NCI-H2171 (cell line): ENCODE data around the gene KCNK13.
"Not testable (repeated sequence)": the region's sequence is repeated elsewhere in the genome, so short reads cannot be mapped to it uniquely, and the experiment has no call there.

Experiments
- DNase-seq: peaks from one replicate; lab custom pipeline; 2025; lab: John Stamatoyannopoulos, UW

Gene KCNK13

DNA sequence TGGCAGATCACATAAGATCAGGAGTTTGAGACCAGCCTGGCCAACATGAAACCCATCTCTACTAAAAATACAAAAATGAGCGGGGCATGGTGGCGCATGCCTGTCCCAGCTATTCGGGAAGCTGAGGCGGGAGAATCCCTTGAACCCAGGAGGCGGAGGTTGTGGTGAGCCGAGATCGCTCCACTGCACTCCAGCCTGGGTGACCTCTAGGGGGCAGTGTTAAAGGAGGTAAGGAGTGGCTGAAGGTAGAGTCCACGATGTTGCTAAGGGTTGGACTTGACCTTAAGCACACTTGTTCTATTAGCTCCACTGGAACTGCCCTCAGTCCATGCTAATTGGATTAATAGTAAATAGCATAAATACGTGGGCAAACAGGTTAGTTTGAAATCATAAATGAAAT lies 132.1 kb downstream of the KCNK13 start:
- DNase-seq: no peak

GRCh38 chr14:90194706-90195105 lies 132.9 kb downstream of the KCNK13 start:
- DNase-seq: no peak

- no peak for DNase-seq
Measured at GRCh38 chr14:90198541-90199060, 136.8 kb downstream of the KCNK13 start.

GRCh38 chr14:90200546-90200945 lies 138.8 kb downstream of the KCNK13 start:
- not testable (repeated sequence) for DNase-seq

- DNase-seq: no peak
Measured at GRCh38 chr14:90201344-90201743, 139.6 kb downstream of the KCNK13 start.

DNA sequence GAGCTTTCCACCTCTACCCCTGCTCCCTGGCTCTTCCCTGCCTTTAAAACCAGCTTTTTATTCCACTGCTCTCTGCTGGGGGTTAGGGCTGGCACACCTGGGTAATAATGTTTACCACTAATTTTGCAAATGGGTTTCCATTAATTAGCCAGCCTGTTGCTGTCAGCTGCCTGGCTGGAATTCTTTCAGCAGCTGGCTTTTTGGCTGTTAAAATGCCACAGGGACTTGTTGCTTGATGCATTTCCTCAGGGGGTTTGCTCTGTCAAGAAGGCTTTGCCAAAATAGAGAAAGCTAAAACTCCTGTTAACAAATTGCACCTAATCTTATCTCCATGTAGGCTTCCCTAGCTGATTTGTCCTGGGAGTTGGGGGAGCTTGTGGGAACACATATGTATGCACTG lies 142.7 kb downstream of the KCNK13 start:
- peak; percentile 68 for DNase-seq

DNA sequence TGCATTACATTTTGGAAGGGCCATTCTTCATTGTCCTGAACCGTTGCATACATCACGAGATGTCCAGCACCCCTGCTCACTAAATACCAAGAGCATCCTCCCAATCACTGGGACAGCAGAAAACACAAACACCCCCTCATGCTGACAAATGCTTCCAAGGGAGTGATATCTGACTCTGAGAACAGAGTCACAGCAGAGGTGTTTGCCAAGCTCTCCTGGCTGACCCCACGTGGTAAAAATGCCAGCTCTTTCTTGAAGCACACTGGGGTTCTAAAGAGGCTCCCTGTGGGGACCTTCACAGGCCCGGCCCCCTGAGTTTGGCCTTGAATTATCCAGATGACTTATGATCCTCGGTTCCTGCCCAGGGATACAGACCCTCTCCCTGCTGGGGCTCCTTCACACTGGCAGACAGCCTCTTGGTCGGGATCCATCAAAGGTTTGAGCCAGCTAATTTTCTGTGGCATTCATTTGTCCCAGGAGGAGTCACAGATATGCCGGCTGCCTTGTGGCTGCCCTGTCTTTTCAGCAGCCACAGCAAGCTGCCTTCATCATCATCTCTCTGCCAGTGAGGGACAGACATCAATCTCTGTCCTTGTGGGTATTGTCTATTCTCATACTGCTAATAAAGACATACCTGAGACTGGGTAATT lies 151.4 kb downstream of the KCNK13 start:
- DNase-seq: no peak

DNA sequence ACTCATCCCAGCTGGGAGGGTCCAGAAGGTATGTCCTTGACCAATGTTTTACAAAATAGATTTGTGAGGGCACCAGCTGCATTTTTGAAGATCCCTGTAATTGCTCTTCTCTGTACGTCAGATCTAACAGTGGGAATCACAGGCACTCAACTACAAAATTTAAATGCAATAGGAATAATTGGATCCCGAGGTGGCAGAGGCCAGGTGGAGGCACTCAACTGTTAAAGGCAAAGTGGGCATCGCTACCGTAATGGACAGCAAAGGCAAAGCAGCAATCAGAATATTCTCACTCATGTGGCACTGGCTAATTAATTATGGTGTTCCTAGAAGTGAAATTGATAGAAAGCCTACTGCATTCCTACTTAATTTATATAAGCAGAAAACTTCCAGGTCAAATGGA lies 166.7 kb downstream of the KCNK13 start:
- no peak for DNase-seq

GRCh38 chr14:90229942-90230341 lies 168.1 kb downstream of the KCNK13 start:
- not testable (repeated sequence) for DNase-seq
